Measurements from ENCODE around the gene URGCP. TPM values are rescaled to one million over a fixed set of nuclear protein-coding genes. Genes with fewer than 3 reads are reported as not detected.
A peak's percentile ranks its signal among the peaks of the same experiment; 100 is the strongest.

Gene URGCP
- total RNA-seq, 1 experiment from 2014 or later = 29.8 TPM

DNA sequence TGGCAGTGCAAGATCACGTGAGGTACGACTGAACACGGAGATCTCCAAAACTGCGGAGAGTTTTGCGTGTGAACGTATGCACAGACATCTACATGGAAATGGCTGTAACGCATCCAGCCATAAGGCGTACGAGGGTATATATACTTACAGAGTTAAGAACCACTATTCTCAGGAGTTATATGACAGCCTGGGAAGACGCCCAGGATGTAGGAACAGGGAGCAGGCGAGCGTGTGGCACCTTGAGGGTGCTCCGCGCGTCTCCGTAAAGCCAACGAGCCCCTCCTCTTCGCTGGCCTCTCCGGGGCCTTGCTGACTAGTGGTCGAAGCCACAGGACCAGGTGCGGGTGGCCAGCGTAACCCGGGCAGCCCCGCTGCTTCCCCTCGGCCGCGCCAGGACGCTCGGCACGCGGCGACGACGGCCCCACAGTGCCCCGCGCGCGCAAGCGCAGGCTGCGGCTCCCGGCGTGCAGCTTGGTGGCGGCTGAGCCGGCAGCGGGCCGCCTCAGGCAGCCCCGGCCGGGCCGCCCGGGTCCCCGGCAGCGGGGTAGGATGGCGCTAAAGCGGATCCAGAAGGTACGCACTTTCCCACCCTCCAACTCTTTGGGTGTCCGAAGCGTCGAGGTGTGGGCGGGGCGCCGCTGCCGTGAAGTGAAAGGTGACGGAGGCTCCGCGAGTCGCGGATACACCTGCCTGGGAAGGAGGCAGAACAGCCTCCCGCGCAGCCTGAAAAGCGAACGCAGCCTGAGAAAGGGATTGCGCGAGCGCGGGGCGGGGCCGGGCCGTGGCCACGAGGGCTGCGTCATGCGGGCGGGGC, 19.8 kb upstream of the URGCP start, which contains the start of gene UBE2D4:
Gene UBE2D4 (plus strand): TSS at position 453 of the 814 bp plus-strand sequence. CDS start 97 bp downstream, at position 550.
- Histone ChIP-seq H3K9me2 (replicated peaks; ENCODE audit: low read length) (no peaks in the 10 kb centered on the region), H3K4me3 (ENCODE audit: low read length) (peak within 1 kb of the TSS; percentile 80), H3F3A (ENCODE audit: low read length, unreplicated experiment) (no peaks in the 10 kb centered on the region), H3K79me2 (ENCODE audit: low read length) (peaks cover 9% of the 10 kb centered on the region), H3K4me1 (ENCODE audit: insufficient read depth, low read length) (peaks cover 15% of the 10 kb centered on the region), H3K4me2 (ENCODE audit: low read length) (peak within 1 kb of the TSS; percentile 98), H3K9ac (ENCODE audit: low read length) (peak within 1 kb of the TSS; percentile 84), H2AFZ (ENCODE audit: low read length) (peak within 1 kb of the TSS; percentile 96), H3K27me3 (ENCODE audit: low read length) (no peaks in the 10 kb centered on the region), H4K20me1 (ENCODE audit: low read length) (no peaks in the 10 kb centered on the region), H3K27ac (ENCODE audit: low read length) (peak within 1 kb of the TSS; percentile 67), H3K9me3 (ENCODE audit: low read length) (no peaks in the 10 kb centered on the region), H3K36me3 (ENCODE audit: low read depth, low read length) (no peaks in the 10 kb centered on the region)
- DNase-seq (peak; percentile 84), ATAC-seq (peak; percentile 94)
- intact Hi-C loops (cut with micrococcal nuclease) = loop anchor here (1.0 kb wide), 1 partner anchor 54 kb away; no protein-coding TSS in a partner anchor
- TF ChIP-seq EZH2 (IDR thresholded peaks at IDR 0.05; ENCODE audit: low read length, unreplicated experiment) = no peak
- TF ChIP-seq, protein P1, sequence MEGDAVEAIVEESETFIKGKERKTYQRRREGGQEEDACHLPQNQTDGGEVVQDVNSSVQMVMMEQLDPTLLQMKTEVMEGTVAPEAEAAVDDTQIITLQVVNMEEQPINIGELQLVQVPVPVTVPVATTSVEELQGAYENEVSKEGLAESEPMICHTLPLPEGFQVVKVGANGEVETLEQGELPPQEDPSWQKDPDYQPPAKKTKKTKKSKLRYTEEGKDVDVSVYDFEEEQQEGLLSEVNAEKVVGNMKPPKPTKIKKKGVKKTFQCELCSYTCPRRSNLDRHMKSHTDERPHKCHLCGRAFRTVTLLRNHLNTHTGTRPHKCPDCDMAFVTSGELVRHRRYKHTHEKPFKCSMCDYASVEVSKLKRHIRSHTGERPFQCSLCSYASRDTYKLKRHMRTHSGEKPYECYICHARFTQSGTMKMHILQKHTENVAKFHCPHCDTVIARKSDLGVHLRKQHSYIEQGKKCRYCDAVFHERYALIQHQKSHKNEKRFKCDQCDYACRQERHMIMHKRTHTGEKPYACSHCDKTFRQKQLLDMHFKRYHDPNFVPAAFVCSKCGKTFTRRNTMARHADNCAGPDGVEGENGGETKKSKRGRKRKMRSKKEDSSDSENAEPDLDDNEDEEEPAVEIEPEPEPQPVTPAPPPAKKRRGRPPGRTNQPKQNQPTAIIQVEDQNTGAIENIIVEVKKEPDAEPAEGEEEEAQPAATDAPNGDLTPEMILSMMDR (conservative IDR thresholded peaks at IDR 0.05; ENCODE audit: low read depth, low read length) = no peak
- no peak for TF ChIP-seq EZH2phosphoT487 (IDR thresholded peaks at IDR 0.05; ENCODE audit: borderline replicate concordance, low read length)
- CTCF ChIA-PET = interaction anchor here (0.6 to 0.9 kb wide), 2 partner anchors 44 to 60 kb away, joined by 3 to 4 read pairs; no protein-coding TSS in a partner anchor
- POLR2A ChIA-PET (ENCODE audit: unreplicated experiment) = interaction anchor here (0.6 kb wide), 1 partner anchor 28 kb away, joined by 3 read pairs; no protein-coding TSS in a partner anchor
- TSS peak; percentile 69 for BruUV-seq (replicated peaks)

DNA sequence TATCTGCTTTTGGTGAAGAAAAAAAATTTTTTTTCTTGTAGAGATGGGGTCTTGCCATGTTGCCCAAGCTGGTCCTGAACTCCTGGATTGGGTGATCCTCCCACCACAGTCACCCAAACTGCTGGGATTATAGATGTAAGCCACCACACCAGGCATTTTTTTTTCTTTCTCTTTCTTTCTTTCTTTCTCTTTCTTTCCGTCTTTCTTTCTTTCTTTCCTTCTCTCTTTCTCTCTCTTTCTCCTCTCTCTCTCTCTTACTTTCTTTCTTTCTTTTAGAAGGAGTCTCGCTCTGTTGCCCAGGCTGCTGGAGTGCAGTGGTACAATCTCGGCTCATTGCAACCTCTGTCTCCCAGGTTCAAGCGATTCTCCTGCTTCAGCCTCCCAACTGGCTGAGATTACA, 16.3 kb upstream of the URGCP start:
- no peak overlapping the region for H3K9ac ChIP-seq (ENCODE audit: low read length)
- TF ChIP-seq EZH2phosphoT487 (IDR thresholded peaks at IDR 0.05; ENCODE audit: borderline replicate concordance, low read length) (no peak), EZH2 (IDR thresholded peaks at IDR 0.05; ENCODE audit: low read length, unreplicated experiment) (no peak)
- TF ChIP-seq, protein P1 (conservative IDR thresholded peaks at IDR 0.05; ENCODE audit: low read depth, low read length) = no peak
- ATAC-seq = no peak
- H3K9me3 ChIP-seq (ENCODE audit: low read length) = no peaks in the 10 kb centered on the region
- H3K79me2 ChIP-seq (ENCODE audit: low read length) = peaks cover 9% of the 10 kb centered on the region
- BruUV-seq (replicated peaks) = no TSS peak
- H3K9me2 ChIP-seq (replicated peaks; ENCODE audit: low read length) = no peaks in the 10 kb centered on the region
- H3K27me3 ChIP-seq (ENCODE audit: low read length) = no peaks in the 10 kb centered on the region
- H3K4me3 ChIP-seq (ENCODE audit: low read length) = no peak overlapping the region
- no peaks in the 10 kb centered on the region for H3K36me3 ChIP-seq (ENCODE audit: low read depth, low read length)
- intact Hi-C loops (cut with micrococcal nuclease) = no loop called here
- H4K20me1 ChIP-seq (ENCODE audit: low read length) = no peaks in the 10 kb centered on the region
- no peak overlapping the region for H3K27ac ChIP-seq (ENCODE audit: low read length)
- H3K4me1 ChIP-seq (ENCODE audit: insufficient read depth, low read length) = peaks cover 15% of the 10 kb centered on the region
- CTCF ChIA-PET = no interaction called here
- H2AFZ ChIP-seq (ENCODE audit: low read length) = no peak overlapping the region
- no peak for DNase-seq
- H3F3A ChIP-seq (ENCODE audit: low read length, unreplicated experiment) = no peaks in the 10 kb centered on the region
- POLR2A ChIA-PET (ENCODE audit: unreplicated experiment) = no interaction called here
- no peak overlapping the region for H3K4me2 ChIP-seq (ENCODE audit: low read length)

DNA sequence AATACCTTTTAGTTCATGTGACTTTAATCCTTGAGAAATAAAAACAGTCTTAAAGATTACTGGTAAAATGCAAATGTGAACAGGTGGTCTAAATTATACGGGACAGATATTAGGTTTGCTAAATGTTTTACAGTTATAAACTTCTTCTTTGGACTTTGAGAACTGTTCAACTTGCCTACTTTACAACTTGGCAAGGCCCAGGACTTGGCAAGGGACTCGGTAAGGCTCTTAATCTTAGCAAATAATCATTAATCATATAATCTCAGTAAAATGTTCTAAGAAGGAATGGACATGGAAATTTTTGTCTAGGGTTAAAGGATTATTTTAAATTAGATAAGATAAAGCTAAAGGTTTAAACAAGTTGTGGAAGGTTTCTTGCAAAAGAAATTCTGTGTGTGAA, 15.0 kb upstream of the URGCP start:
- Histone ChIP-seq H3K4me2 (ENCODE audit: low read length) (no peak overlapping the region), H3K27me3 (ENCODE audit: low read length) (no peaks in the 10 kb centered on the region), H3F3A (ENCODE audit: low read length, unreplicated experiment) (no peaks in the 10 kb centered on the region), H4K20me1 (ENCODE audit: low read length) (no peaks in the 10 kb centered on the region), H2AFZ (ENCODE audit: low read length) (no peak overlapping the region), H3K27ac (ENCODE audit: low read length) (no peak overlapping the region), H3K36me3 (ENCODE audit: low read depth, low read length) (no peaks in the 10 kb centered on the region), H3K9me3 (ENCODE audit: low read length) (no peaks in the 10 kb centered on the region), H3K4me1 (ENCODE audit: insufficient read depth, low read length) (peaks cover 10% of the 10 kb centered on the region), H3K9ac (ENCODE audit: low read length) (no peak overlapping the region), H3K4me3 (ENCODE audit: low read length) (no peak overlapping the region), H3K79me2 (ENCODE audit: low read length) (peaks cover 9% of the 10 kb centered on the region), H3K9me2 (replicated peaks; ENCODE audit: low read length) (no peaks in the 10 kb centered on the region)
- no TSS peak for BruUV-seq (replicated peaks)
- POLR2A ChIA-PET (ENCODE audit: unreplicated experiment) = no interaction called here
- TF ChIP-seq EZH2phosphoT487 (IDR thresholded peaks at IDR 0.05; ENCODE audit: borderline replicate concordance, low read length) (no peak), EZH2 (IDR thresholded peaks at IDR 0.05; ENCODE audit: low read length, unreplicated experiment) (no peak)
- TF ChIP-seq, protein P1 (conservative IDR thresholded peaks at IDR 0.05; ENCODE audit: low read depth, low read length) = no peak
- CTCF ChIA-PET = no interaction called here
- ATAC-seq (no peak), DNase-seq (no peak)
- intact Hi-C loops (cut with micrococcal nuclease) = no loop called here
